ENCODE data around the gene PLCH1. TPM values are rescaled to one million over a fixed set of nuclear protein-coding genes. Genes with fewer than 3 reads are reported as not detected.

Gene PLCH1
- total and polyA plus RNA-seq, 4 donors, result 0.03 to 1.0 (median 0.22) TPM

GRCh38 chr3:155418407-155418806, 326.5 kb downstream of the PLCH1 start:
- Histone ChIP-seq H3K4me3 (ENCODE audit: low read depth in 1 of 3, low read length in 3 of 3) (no peak overlapping the region), H3K9ac (ENCODE audit: low read depth in 1 of 2, low read length in 2 of 2) (no peak overlapping the region), H3K27ac (ENCODE audit: low read depth in 1 of 2, low read length in 2 of 2) (no peak overlapping the region), H3K36me3 (ENCODE audit: control insufficient read depth in 4 of 4, insufficient read depth in 3 of 4, low read depth in 1 of 4, low read length in 3 of 4) (no peaks in the 10 kb centered on the region), H3K27me3 (ENCODE audit: control insufficient read depth in 4 of 4, insufficient read depth in 4 of 4, low read length in 3 of 4) (no peaks in the 10 kb centered on the region), H3K4me1 (ENCODE audit: control insufficient read depth in 4 of 4, insufficient read depth in 4 of 4, low read length in 3 of 4) (no peaks in the 10 kb centered on the region), H3K9me3 (ENCODE audit: control insufficient read depth in 4 of 4, low read length in 3 of 4) (no peaks in the 10 kb centered on the region)
- TF ChIP-seq HNF4A (conservative IDR thresholded peaks at IDR 0.05) (no peak), RXRA (IDR thresholded peaks at IDR 0.05) (no peak), NR2F2 (IDR thresholded peaks at IDR 0.05) (no peak), CTCF (IDR thresholded peaks at IDR 0.05; ENCODE audit: low read depth, low read length, missing input control) (no peak), ZBTB33 (IDR thresholded peaks at IDR 0.05) (no peak), MAX (IDR thresholded peaks at IDR 0.05) (no peak), SP1 (IDR thresholded peaks at IDR 0.05) (no peak), EGR1 (IDR thresholded peaks at IDR 0.05; ENCODE audit: low read depth in 2 of 2) (no peak), REST (IDR thresholded peaks at IDR 0.05) (no peak), GABPA (IDR thresholded peaks at IDR 0.05 in 1 of 2, conservative IDR thresholded peaks at IDR 0.05 in 1 of 2) (no peak), FOXA1 (IDR thresholded peaks at IDR 0.05) (no peak), HNF4G (IDR thresholded peaks at IDR 0.05) (no peak)
- 53% methylated on average over 2 of the region's 2 CpGs for WGBS
- no peak for DNase-seq (ENCODE audit: low spot score)

- H3K4me3 ChIP-seq (ENCODE audit: low read depth in 1 of 3, low read length in 3 of 3), result no peak overlapping the region
- 93% methylated on average over 3 of the region's 3 CpGs for WGBS
- no peak for TF ChIP-seq ATF3 (IDR thresholded peaks at IDR 0.05)
- no peak for TF ChIP-seq HNF4A (conservative IDR thresholded peaks at IDR 0.05)
- TF ChIP-seq EGR1 (IDR thresholded peaks at IDR 0.05; ENCODE audit: low read depth in 2 of 2), result no peak
- TF ChIP-seq FOXA2 (IDR thresholded peaks at IDR 0.05), result no peak
- TF ChIP-seq CTCF (IDR thresholded peaks at IDR 0.05; ENCODE audit: low read depth, low read length, missing input control), result no peak
- TF ChIP-seq FOXA1 (IDR thresholded peaks at IDR 0.05), result no peak
- no peak for TF ChIP-seq HNF4G (IDR thresholded peaks at IDR 0.05)
These were observed 327.8 kb downstream of the PLCH1 start for GRCh38 chr3:155417119-155417517.

More at GRCh38 chr3:155417119-155417517, 327.8 kb downstream of the PLCH1 start:
- Histone ChIP-seq H3K27ac (ENCODE audit: low read depth in 1 of 2, low read length in 2 of 2) (no peak overlapping the region), H3K4me1 (ENCODE audit: control insufficient read depth in 4 of 4, insufficient read depth in 4 of 4, low read length in 3 of 4) (no peaks in the 10 kb centered on the region), H3K9me3 (ENCODE audit: control insufficient read depth in 4 of 4, low read length in 3 of 4) (no peaks in the 10 kb centered on the region), H3K36me3 (ENCODE audit: control insufficient read depth in 4 of 4, insufficient read depth in 3 of 4, low read depth in 1 of 4, low read length in 3 of 4) (no peaks in the 10 kb centered on the region), H3K27me3 (ENCODE audit: control insufficient read depth in 4 of 4, insufficient read depth in 4 of 4, low read length in 3 of 4) (no peaks in the 10 kb centered on the region), H3K9ac (ENCODE audit: low read depth in 1 of 2, low read length in 2 of 2) (no peak overlapping the region)
- no peak for DNase-seq (ENCODE audit: low spot score)
